Activated gamma-delta T cell treated with Interleukin-2 at 50 U/mL for 16 hours (primary cell): Measurements from ENCODE around the gene MAP2K5.

ENCODE experiments used
- DNase-seq: peaks from one replicate; pipeline ENCODE4 v3.0.0-alpha.2; 2020

MAP2K5 gene

GRCh38 chr15:67762610-67763368, 220.3 kb downstream of the MAP2K5 start:
- peak; percentile 18 for DNase-seq

GRCh38 chr15:67765701-67766100, 223.2 kb downstream of the MAP2K5 start:
- no peak for DNase-seq

- DNase-seq = no peak
Observed at GRCh38 chr15:67766968-67767367, 224.5 kb downstream of the MAP2K5 start.

- DNase-seq = no peak
Observed at GRCh38 chr15:67768313-67768977, 225.9 kb downstream of the MAP2K5 start.

- DNase-seq = no peak
Observed at GRCh38 chr15:67769497-67770357, 227.2 kb downstream of the MAP2K5 start.

- DNase-seq = no peak
Observed at GRCh38 chr15:67770358-67770628, 227.8 kb downstream of the MAP2K5 start.

GRCh38 chr15:67771189-67771800, 228.8 kb downstream of the MAP2K5 start:
- DNase-seq = no peak

- no peak for DNase-seq
Observed at GRCh38 chr15:67774626-67775025, 232.1 kb downstream of the MAP2K5 start.

GRCh38 chr15:67775250-67775649, 232.7 kb downstream of the MAP2K5 start:
- DNase-seq = no peak

GRCh38 chr15:67775998-67776397, 233.5 kb downstream of the MAP2K5 start:
- DNase-seq = no peak

GRCh38 chr15:67776600-67776999, 234.1 kb downstream of the MAP2K5 start:
- DNase-seq = no peak

- DNase-seq = no peak
Observed at GRCh38 chr15:67777071-67777470, 234.6 kb downstream of the MAP2K5 start.

GRCh38 chr15:67777773-67778172, 235.3 kb downstream of the MAP2K5 start:
- no peak for DNase-seq

GRCh38 chr15:67778968-67779548, 236.6 kb downstream of the MAP2K5 start:
- no peak for DNase-seq

GRCh38 chr15:67779549-67780111, 237.1 kb downstream of the MAP2K5 start:
- no peak for DNase-seq

GRCh38 chr15:67781061-67781460, 238.6 kb downstream of the MAP2K5 start:
- no peak for DNase-seq

- no peak for DNase-seq
Observed at GRCh38 chr15:67781907-67782690, 239.6 kb downstream of the MAP2K5 start.

- DNase-seq = no peak
Observed at GRCh38 chr15:67782691-67782991, 240.1 kb downstream of the MAP2K5 start.

GRCh38 chr15:67783303-67783702, 240.8 kb downstream of the MAP2K5 start:
- peak; percentile 59 for DNase-seq

GRCh38 chr15:67784090-67784781, 241.7 kb downstream of the MAP2K5 start:
- peak; percentile 36 for DNase-seq

GRCh38 chr15:67784856-67785430, 242.4 kb downstream of the MAP2K5 start:
- DNase-seq = no peak
